GM12864 (cell line): ENCODE data around the gene OR6C76.
"Not testable (repeated sequence)": the region's sequence is repeated elsewhere in the genome, so short reads cannot be mapped to it uniquely, and the experiment has no call there.

Source experiments
- DNase-seq: peaks from one replicate; pipeline ENCODE4 v3.0.0-alpha.2; 2011; ENCODE audit warnings: low read depth
- H3K4me3 ChIP-seq: 2 replicates; pipeline ENCODE4 v1.5.1; 2011; ENCODE audit warnings: mild to moderate bottlenecking, low read depth, low read length, control low read depth
- TF ChIP-seq, protein P1 (sequence below): IDR thresholded peaks from 2 replicates; pipeline ENCODE4 v1.5.1; 2011; ENCODE audit warnings: low read depth, mild to moderate bottlenecking, moderate library complexity, low read length, control low read depth, inconsistent platforms; ENCODE audit errors: missing control alignments

The OR6C76 gene

DNA sequence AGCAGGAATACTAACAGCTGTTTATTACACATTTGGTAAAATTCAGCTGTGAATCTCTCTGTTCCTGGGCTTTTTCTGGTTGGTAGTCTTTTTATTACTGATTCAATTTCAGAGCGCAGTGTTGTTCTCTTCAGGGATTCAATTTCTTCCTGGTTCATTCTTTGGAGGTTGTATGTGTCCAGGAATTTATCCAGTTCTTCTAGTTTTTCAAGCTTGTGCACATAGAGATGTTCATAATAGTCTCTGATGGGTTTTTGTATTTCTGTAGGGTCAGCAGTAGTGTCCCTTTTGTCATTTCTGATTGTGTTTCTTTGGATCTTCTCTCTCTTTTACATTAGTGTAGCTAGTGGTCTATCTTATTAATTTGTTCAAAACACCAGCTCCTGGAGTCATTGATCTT is 9.1 kb upstream of the OR6C76 start:
- no peak for DNase-seq
- no peak overlapping the region for H3K4me3 ChIP-seq
- TF ChIP-seq, protein P1, sequence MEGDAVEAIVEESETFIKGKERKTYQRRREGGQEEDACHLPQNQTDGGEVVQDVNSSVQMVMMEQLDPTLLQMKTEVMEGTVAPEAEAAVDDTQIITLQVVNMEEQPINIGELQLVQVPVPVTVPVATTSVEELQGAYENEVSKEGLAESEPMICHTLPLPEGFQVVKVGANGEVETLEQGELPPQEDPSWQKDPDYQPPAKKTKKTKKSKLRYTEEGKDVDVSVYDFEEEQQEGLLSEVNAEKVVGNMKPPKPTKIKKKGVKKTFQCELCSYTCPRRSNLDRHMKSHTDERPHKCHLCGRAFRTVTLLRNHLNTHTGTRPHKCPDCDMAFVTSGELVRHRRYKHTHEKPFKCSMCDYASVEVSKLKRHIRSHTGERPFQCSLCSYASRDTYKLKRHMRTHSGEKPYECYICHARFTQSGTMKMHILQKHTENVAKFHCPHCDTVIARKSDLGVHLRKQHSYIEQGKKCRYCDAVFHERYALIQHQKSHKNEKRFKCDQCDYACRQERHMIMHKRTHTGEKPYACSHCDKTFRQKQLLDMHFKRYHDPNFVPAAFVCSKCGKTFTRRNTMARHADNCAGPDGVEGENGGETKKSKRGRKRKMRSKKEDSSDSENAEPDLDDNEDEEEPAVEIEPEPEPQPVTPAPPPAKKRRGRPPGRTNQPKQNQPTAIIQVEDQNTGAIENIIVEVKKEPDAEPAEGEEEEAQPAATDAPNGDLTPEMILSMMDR = no peak

DNA sequence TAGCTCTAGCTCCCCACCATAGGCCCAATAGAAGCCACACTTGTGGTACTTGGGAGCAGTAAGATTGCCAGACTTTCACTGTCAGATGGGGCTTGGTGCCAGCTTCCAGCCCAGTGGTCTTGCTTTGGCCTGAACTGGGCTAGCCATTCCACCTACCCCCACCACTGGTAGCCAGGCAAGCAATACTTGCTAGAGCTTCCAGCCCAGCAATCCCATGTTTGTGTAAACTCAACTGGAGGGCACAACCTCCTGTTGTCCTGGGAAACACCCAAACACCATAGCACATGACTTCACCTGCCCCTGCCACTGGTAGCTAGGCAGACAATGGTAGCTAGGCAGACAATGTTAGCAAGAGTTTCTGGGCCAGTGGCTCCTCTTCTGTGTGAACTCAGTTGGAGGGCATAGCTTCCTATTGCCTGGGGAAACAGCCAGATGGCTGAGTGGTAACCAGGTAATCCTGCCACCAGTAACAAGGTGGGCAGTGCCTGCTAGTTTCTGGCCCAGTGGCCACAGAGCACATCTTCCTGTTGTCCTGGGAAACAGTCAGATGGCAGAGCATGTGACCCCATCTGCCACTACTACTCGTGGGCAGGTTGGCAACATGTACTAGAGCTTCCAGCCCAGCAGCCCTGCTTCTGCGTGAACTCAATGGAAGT is 5.6 kb upstream of the OR6C76 start:
- H3K4me3 ChIP-seq = no peak overlapping the region
- DNase-seq = no peak
- TF ChIP-seq, protein P1 = no peak

DNA sequence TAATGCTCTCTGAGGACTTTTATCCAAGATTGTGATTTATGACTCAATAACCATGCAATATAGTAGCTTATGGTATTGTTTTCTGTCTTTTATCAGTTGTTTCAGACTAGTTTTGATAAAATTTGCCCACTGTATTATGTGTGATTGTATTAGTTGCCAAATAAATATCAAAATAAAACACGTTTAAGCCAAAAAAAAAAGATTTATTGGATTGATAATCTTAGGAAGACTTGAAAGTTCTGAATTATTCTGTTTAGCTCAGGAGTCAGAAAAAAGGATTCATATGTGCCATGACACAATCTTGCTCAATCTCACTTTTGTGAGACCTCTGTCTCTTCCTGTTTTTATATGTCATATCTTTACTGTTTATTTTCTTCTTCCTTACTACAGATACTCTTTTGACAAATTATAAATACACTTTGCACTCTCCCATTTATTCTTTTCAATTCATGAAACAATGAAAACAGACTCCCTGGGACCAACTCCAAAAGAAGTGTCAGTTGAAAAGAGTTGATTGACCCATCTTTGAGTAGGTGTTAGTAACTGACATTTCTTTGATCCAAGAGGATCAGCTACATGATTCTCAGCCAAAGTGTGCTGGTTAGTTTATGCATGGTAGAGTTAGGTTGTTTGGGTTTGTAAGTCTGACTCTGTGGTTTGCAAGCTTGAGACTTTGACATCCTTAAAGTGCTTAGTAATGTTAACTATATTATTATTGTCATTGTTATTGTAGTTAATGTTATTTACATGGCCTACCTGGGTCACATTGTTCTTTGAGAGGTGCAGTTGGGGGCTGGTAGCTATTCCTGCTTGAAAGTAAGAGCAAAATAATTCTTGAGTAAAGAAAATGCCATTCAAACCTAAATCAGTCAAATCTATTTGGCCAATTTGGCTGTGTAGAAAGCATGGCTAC is 2.5 kb downstream of the OR6C76 start:
- no peak for DNase-seq
- no peak overlapping the region for H3K4me3 ChIP-seq
- TF ChIP-seq, protein P1 = no peak

DNA sequence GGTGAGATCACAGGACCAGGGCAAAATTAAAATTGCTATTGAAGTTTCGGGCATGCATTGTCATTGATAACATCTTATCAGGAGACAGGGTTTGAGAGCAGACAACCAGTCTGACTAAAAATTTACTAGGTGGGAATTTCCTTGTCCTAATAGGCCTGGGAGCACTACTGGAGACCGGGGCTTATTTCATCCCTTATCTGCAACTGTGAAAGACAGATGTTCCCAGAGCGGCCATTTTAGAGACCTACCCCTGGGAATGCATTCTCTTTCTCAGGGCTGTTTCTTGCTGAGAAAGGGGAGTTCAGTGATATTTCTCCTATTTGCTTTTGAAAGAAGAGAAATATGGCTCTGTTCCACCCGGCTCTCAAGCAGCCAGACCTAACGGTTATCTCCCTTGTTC is 15.2 kb downstream of the OR6C76 start:
- DNase-seq, H3K4me3 ChIP-seq: not testable (repeated sequence)

DNA sequence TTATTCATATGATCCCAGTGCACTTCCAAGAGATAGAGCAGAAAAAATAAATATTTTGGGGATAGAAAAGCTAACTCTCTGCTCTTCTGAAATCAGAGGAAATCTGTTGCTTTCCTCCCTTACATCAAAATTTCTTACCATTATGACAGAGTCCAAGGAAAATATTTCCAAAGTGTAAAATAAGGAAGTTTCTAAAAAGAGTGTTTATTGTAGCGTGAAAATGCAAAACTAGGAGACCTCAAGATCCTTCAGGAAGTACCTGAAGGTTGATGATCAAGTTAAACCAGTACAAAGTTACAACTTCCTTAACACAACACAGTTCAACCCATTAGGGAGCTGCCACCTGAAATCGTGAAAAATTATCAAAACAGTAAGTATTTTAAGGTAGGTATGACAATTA is 17.7 kb downstream of the OR6C76 start, which contains the start of gene OR6C2:
Gene OR6C2, plus strand, starts transcription at position 301 of the 400 bp plus-strand sequence. CDS start 8,138 bp downstream, outside the sequence.
- TF ChIP-seq, protein P1 = no peak
- no peak within 1 kb of the TSS for H3K4me3 ChIP-seq
- DNase-seq = no peak

DNA sequence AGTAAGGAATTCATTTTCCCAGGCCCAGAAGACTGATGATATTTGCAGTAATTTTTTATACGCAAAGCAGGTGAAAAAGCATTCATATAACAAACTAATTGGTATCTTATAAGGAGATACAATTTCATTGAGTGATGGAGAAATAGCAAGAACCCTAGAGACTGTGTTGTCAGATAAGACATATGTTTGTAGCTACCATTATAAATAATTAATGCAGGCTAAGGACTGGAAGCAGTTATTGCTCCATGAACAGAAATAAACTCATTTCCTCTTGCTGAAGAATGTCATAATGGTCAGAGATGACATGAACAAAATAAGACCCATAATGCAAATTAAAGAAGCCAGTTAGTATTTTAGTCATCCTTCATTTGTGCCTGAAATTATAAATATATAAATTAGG is 19.3 kb downstream of the OR6C76 start:
- no peak overlapping the region for H3K4me3 ChIP-seq
- no peak for DNase-seq
- TF ChIP-seq, protein P1 = no peak

DNA sequence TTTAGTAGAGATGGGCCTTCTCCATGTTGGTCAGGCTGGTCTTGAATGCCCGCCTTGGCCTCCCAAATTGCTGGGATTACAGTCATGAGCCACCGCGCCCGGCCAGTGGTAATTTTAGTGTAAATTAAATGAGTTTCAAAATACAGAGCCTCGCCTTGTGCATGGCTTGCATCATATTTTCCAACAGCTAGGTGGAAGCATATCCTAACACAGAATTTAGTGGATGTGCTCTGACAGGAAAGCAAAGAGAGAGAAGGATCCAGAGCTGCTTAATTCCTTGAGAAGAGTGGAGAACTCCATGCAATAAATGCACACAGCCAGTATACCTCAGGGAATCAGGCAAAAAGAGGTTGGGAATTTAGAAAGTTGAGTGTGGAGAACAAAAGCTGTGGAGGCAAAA is 20.3 kb downstream of the OR6C76 start:
- H3K4me3 ChIP-seq = no peak overlapping the region
- TF ChIP-seq, protein P1 = no peak
- no peak for DNase-seq
